ACC112 (cell line): ENCODE results near the gene MAD1L1.

Source experiments
- H2AFZ ChIP-seq: fragments of 200-600 bp; sonication (generic); one replicate; pipeline ENCODE4 v1.6.0; 2017; ENCODE audit warnings: antibody characterized with exemption, low read length; ENCODE audit not compliant: unreplicated experiment
- H3K27ac ChIP-seq: fragments of 200-600 bp; sonication (generic); 2 replicates; pipeline ENCODE4 v1.5.1; 2014; ENCODE audit warnings: low read depth, mild to moderate bottlenecking, antibody characterized with exemption, low read length, moderate library complexity
- H3K27me3 ChIP-seq: fragments of 200-600 bp; sonication (generic); 2 replicates; pipeline ENCODE4 v1.6.1; 2014; ENCODE audit warnings: mild to moderate bottlenecking, antibody characterized with exemption, low read length, moderate library complexity, mixed read lengths; ENCODE audit not compliant: insufficient read depth
- H3K36me3 ChIP-seq: fragments of 200-600 bp; sonication (generic); 2 replicates; pipeline ENCODE4 v1.6.1; 2016; ENCODE audit warnings: mild to moderate bottlenecking, antibody characterized with exemption, low read length, moderate library complexity, mixed read lengths; ENCODE audit not compliant: insufficient read depth
- H3K4me1 ChIP-seq: fragments of 200-600 bp; sonication (generic); one replicate; pipeline ENCODE4 v1.6.1; 2016; ENCODE audit warnings: low read length, mixed read lengths; ENCODE audit not compliant: insufficient read depth, unreplicated experiment, control insufficient read depth
- H3K4me3 ChIP-seq: fragments of 200-600 bp; sonication (generic); 2 replicates; pipeline ENCODE4 v1.5.1; 2014; ENCODE audit warnings: mild to moderate bottlenecking, low read depth, low read length
- H3K79me2 ChIP-seq: fragments of 200-600 bp; sonication (generic); one replicate; pipeline ENCODE4 v1.6.0; 2016; ENCODE audit warnings: low read length; ENCODE audit not compliant: control insufficient read depth, unreplicated experiment, insufficient read depth

The MAD1L1 gene

GRCh38 chr7:2200584-2200980 is 32.2 kb downstream of the MAD1L1 start:
- Histone ChIP-seq H3K27me3 (no peaks in the 10 kb centered on the region), H3K4me3 (no peak overlapping the region), H3K4me1 (no peaks in the 10 kb centered on the region), H2AFZ (no peak overlapping the region), H3K27ac (no peak overlapping the region), H3K79me2 (no peaks in the 10 kb centered on the region), H3K36me3 (peaks cover 14% of the 10 kb centered on the region)

- Histone ChIP-seq H3K27me3 (no peaks in the 10 kb centered on the region), H3K4me3 (no peak overlapping the region), H3K79me2 (no peaks in the 10 kb centered on the region), H3K27ac (no peak overlapping the region), H2AFZ (no peak overlapping the region), H3K4me1 (no peaks in the 10 kb centered on the region), H3K36me3 (peaks cover 19% of the 10 kb centered on the region)
Measured at GRCh38 chr7:2199956-2200583, 32.7 kb downstream of the MAD1L1 start.

GRCh38 chr7:2199528-2199927 is 33.2 kb downstream of the MAD1L1 start:
- H3K4me1 ChIP-seq: no peaks in the 10 kb centered on the region
- no peak overlapping the region for H2AFZ ChIP-seq
- no peak overlapping the region for H3K4me3 ChIP-seq
- H3K27me3 ChIP-seq: no peaks in the 10 kb centered on the region
- peaks cover 19% of the 10 kb centered on the region for H3K36me3 ChIP-seq
- H3K79me2 ChIP-seq: no peaks in the 10 kb centered on the region
- no peak overlapping the region for H3K27ac ChIP-seq

GRCh38 chr7:2198760-2199159 is 34.0 kb downstream of the MAD1L1 start:
- no peaks in the 10 kb centered on the region for H3K27me3 ChIP-seq
- H3K4me1 ChIP-seq: no peaks in the 10 kb centered on the region
- H3K4me3 ChIP-seq: no peak overlapping the region
- no peak overlapping the region for H3K27ac ChIP-seq
- H3K36me3 ChIP-seq: peaks cover 19% of the 10 kb centered on the region
- H3K79me2 ChIP-seq: no peaks in the 10 kb centered on the region
- H2AFZ ChIP-seq: no peak overlapping the region

GRCh38 chr7:2198206-2198605 is 34.5 kb downstream of the MAD1L1 start:
- no peak overlapping the region for H3K4me3 ChIP-seq
- no peak overlapping the region for H2AFZ ChIP-seq
- H3K79me2 ChIP-seq: no peaks in the 10 kb centered on the region
- H3K27me3 ChIP-seq: no peaks in the 10 kb centered on the region
- H3K36me3 ChIP-seq: peaks cover 19% of the 10 kb centered on the region
- H3K27ac ChIP-seq: no peak overlapping the region
- H3K4me1 ChIP-seq: no peaks in the 10 kb centered on the region

GRCh38 chr7:2197436-2198155 is 35.1 kb downstream of the MAD1L1 start:
- Histone ChIP-seq H3K79me2 (no peaks in the 10 kb centered on the region), H3K4me1 (no peaks in the 10 kb centered on the region), H2AFZ (no peak overlapping the region), H3K27me3 (no peaks in the 10 kb centered on the region), H3K27ac (no peak overlapping the region), H3K36me3 (peaks cover 19% of the 10 kb centered on the region), H3K4me3 (no peak overlapping the region)

- H3K27me3 ChIP-seq: no peaks in the 10 kb centered on the region
- H3K27ac ChIP-seq: no peak overlapping the region
- no peaks in the 10 kb centered on the region for H3K4me1 ChIP-seq
- no peaks in the 10 kb centered on the region for H3K79me2 ChIP-seq
- H2AFZ ChIP-seq: no peak overlapping the region
- H3K36me3 ChIP-seq: peaks cover 19% of the 10 kb centered on the region
- no peak overlapping the region for H3K4me3 ChIP-seq
Measured at GRCh38 chr7:2196381-2197378, 36.1 kb downstream of the MAD1L1 start.

GRCh38 chr7:2195400-2196246 is 37.1 kb downstream of the MAD1L1 start:
- Histone ChIP-seq H3K79me2 (no peaks in the 10 kb centered on the region), H3K27me3 (no peaks in the 10 kb centered on the region), H2AFZ (no peak overlapping the region), H3K27ac (no peak overlapping the region), H3K4me3 (no peak overlapping the region), H3K4me1 (no peaks in the 10 kb centered on the region), H3K36me3 (peaks cover 19% of the 10 kb centered on the region)

GRCh38 chr7:2193575-2194305 is 39.0 kb downstream of the MAD1L1 start:
- Histone ChIP-seq H3K27ac (no peak overlapping the region), H3K27me3 (no peaks in the 10 kb centered on the region), H3K4me1 (no peaks in the 10 kb centered on the region), H3K36me3 (peaks cover 20% of the 10 kb centered on the region), H3K79me2 (no peaks in the 10 kb centered on the region), H2AFZ (no peak overlapping the region), H3K4me3 (no peak overlapping the region)
